Esophagus squamous epithelium (tissue), 5 donors: ENCODE data around the gene NPEPPS. TPM values are rescaled to one million over a fixed set of nuclear protein-coding genes. Genes with fewer than 3 reads are reported as not detected.
"Not testable (repeated sequence)": the region's sequence is repeated elsewhere in the genome, so short reads cannot be mapped to it uniquely, and the experiment has no call there.

ENCODE experiments used
- DNase-seq: peaks from one replicate; lab custom pipeline; 2025; lab: John Stamatoyannopoulos, UW
- H3K27ac ChIP-seq, 4 donors: fragments of 200-600 bp; sonication (generic); one replicate each; pipeline ENCODE4 v1.5.1; 2016 to 2019; ENCODE audit warnings: mild to moderate bottlenecking in 1 of 4
- H3K27me3 ChIP-seq, 4 donors: fragments of 200-600 bp; sonication (generic); 1 replicate in 3 of 4; 2 replicates in 1 of 4; pipeline versions ENCODE4 v1.5.1 to v1.6.0; 2017 to 2021; ENCODE audit warnings: antibody characterized with exemption in 1 of 4
- H3K36me3 ChIP-seq, 3 donors: fragments of 200-600 bp; sonication (generic); one replicate each; pipeline ENCODE4 v1.5.1; 2016 to 2019
- H3K4me1 ChIP-seq, 3 donors: fragments of 200-600 bp; sonication (generic); one replicate each; pipeline ENCODE4 v1.5.1; 2017 to 2019
- H3K4me3 ChIP-seq, 4 donors: fragments of 200-600 bp; sonication (generic); 1 replicate in 3 of 4; 2 replicates in 1 of 4; pipeline ENCODE4 v1.5.1; 2016 to 2019; ENCODE audit warnings: mild to moderate bottlenecking in 2 of 4, moderate library complexity in 1 of 4
- H3K9me3 ChIP-seq, 3 donors: fragments of 200-600 bp; sonication (generic); one replicate each; pipeline ENCODE4 v1.5.1; 2016 to 2019
- WGBS, 2 donors: methylation state at CpG; one replicate each; pipeline ENCODE4 v1.1.5; 2018; 5-methylcytosine and 5-hydroxymethylcytosine counted together
- intact Hi-C: fragments of 100-400 bp; cut with DNase I; formaldehyde crosslinking; loops from one replicate; pipeline ENCODE4 v1.15.0; 2022
- total RNA-seq, 4 donors: library from RNA; depleted of rRNA; stranded (reverse); fragments of >200 nt; gene quantifications; one replicate each; pipeline ENCODE4 v1.1.0, GENCODE V29; 2016
- donor health status: DM: yes; HTN: yes; CAD: no.

NPEPPS gene
- total RNA-seq, 4 donors from 2014 or later = 91.2 to 216 (median 172) TPM

- H3K36me3 ChIP-seq, H3K27me3 ChIP-seq, DNase-seq, H3K9me3 ChIP-seq, H3K4me1 ChIP-seq, H3K4me3 ChIP-seq, intact Hi-C loops: not testable (repeated sequence)
- peak overlapping the region in 1 of 4 donors; percentile 47 for H3K27ac ChIP-seq
These were observed 11.5 kb upstream of the NPEPPS start for GRCh38 chr17:47519365-47519764.

GRCh38 chr17:47520279-47520678, 10.6 kb upstream of the NPEPPS start:
- H3K27me3 ChIP-seq, H3K4me1 ChIP-seq, intact Hi-C loops, H3K9me3 ChIP-seq, DNase-seq, H3K4me3 ChIP-seq, H3K36me3 ChIP-seq: not testable (repeated sequence)
- peak overlapping the region in 1 of 4 donors; percentile 48 for H3K27ac ChIP-seq
- 52 to 65% methylated on average over 2 of the region's 4 CpGs for WGBS, 2 donors

DNA sequence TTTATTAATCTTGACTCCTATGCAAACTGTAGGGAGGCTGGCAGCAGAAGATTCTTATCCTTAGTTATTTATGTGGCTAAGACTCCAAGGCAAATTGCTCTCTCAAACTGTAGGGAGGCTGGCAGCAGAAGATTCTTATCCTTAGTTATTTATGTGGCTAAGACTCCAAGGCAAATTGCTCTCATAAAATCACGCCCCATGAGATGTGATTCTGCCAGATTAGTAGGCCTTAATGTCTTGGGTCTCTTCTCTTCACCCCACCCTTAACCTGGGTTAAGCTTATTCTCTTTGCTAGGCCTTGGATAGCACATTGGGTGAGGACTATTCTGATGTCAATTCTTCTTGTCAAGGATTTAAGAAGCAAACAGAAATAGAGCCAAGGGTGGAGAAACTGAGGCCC, 9.5 kb upstream of the NPEPPS start:
- H3K36me3 ChIP-seq, H3K27me3 ChIP-seq, intact Hi-C loops, H3K4me3 ChIP-seq, H3K4me1 ChIP-seq, H3K9me3 ChIP-seq, DNase-seq: not testable (repeated sequence)
- 73 to 100% methylated on average over 1 of the region's 1 CpG for WGBS, 2 donors
- peak overlapping the region in 1 of 4 donors; percentile 42 for H3K27ac ChIP-seq

DNA sequence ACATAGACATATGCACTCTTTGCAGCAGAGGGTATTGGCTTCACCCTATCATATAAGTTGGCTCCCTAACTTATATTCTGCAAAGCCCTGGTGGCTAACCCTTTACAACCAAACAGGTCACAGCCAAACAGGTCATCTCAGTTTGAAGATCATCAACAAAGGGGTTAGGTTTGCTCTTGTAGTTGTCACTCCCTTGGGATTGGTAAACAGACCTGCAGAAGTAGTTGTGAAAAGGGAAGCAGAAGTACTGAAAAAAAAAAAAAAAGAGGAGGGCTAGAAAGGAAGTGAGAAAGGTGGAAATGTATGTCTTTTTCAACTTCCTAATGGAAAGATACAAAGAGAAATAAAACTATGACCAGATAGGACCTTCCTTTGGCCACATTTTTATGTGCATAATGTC, 8.6 kb upstream of the NPEPPS start:
- H3K27ac ChIP-seq = peak overlapping the region in 2 of 4 donors; percentile 25 to 42
- H3K27me3 ChIP-seq, intact Hi-C loops, H3K4me1 ChIP-seq, H3K9me3 ChIP-seq, H3K4me3 ChIP-seq, H3K36me3 ChIP-seq, DNase-seq: not testable (repeated sequence)

DNA sequence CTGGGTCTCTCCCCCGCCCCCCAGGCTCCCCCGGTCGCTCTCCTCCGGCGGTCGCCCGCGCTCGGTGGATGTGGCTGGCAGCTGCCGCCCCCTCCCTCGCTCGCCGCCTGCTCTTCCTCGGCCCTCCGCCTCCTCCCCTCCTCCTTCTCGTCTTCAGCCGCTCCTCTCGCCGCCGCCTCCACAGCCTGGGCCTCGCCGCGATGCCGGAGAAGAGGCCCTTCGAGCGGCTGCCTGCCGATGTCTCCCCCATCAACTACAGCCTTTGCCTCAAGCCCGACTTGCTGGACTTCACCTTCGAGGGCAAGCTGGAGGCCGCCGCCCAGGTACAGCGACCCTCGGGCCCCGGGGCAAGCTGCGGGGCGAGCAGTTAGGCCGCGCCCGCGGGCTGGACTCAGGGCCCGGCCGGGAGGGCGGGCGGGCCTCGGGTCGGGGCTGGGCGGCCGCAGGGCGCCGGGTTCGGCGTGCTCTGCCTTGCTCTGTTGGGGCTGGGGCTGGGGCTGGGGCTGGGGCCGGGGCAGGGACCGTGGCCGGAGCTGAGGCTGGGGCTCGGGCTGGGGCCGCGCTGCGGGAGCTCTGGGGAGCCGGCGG, 419 bp downstream of the NPEPPS start:
- DNase-seq, H3K9me3 ChIP-seq, H3K36me3 ChIP-seq, intact Hi-C loops, H3K27me3 ChIP-seq: not testable (repeated sequence)
- Histone ChIP-seq H3K4me3 (peak overlapping the region; percentile 65 to 81 (median 72)), H3K4me1 (peaks cover 0 to 26% (median 6%) of the 10 kb centered on the region in 3 donors), H3K27ac (peak overlapping the region; percentile 95 to 97 (median 96))
- no CpG with 5 or more reads among the region's 61 CpGs for WGBS, 2 donors

DNA sequence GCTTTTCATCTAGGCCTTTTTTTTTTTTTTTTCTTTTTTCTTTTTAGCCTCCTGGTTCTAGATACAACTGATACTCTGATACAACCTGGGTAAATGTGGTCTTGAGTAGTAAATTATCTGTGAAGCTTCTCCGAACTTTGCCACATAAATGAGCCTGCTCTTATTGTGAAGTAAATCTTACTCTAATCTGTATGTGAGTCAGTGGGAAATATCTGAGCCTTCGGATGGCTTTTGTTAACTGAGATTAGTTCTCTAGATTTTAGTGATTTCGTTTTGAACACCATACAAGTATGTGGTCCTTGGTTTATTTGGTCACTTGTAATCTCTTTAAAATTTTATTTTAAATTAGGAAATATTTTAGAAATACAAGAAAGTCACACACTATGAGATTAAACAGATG, 8.2 kb downstream of the NPEPPS start:
- peaks cover 0 to 51% (median 2%) of the 10 kb centered on the region in 3 donors for H3K4me1 ChIP-seq
- DNase-seq, H3K9me3 ChIP-seq, H3K4me3 ChIP-seq, H3K27me3 ChIP-seq, intact Hi-C loops, H3K36me3 ChIP-seq: not testable (repeated sequence)
- 45 to 55% methylated on average over 3 of the region's 3 CpGs for WGBS, 2 donors
- H3K27ac ChIP-seq = peak overlapping the region in 2 of 4 donors; percentile 48 to 61

DNA sequence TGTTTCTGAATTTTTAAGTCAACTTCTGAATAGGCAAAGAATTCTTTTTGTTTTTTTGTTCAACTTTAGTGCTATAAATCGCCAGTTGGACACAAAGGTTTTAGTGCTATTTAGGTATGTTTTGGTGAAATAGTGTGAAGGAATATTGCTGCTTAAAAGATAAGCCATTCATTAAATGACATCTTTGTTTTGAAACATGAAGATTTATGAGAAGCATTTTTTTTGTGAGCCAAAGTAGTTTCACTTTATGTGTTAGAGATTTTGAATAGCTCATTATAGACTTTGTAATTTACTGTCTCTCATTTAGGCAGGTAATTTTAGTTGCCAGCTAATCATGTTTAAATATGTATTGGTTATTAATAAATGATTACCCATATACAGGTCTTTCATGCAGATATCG, 10.8 kb downstream of the NPEPPS start:
- intact Hi-C loops = not testable (repeated sequence)

DNA sequence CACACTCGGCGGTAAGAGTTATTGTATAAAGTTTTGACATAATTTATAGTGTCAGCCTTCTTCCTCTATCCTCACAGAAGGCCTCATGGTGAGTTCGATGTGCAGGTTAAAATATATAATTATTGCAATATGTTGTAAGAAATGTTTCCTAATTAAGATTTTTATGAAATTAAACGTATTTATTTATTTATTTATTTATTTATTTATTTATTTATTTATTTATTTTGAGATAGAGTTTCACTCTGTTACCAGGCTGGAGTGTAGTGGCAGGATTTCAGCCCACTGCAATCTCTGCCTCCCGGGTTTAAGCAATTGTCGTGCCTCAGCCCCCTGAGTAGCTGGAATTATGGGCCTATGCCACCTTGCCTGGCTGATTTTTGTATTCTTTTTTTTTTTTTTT, 13.4 kb downstream of the NPEPPS start:
- H3K27me3 ChIP-seq, H3K9me3 ChIP-seq, H3K27ac ChIP-seq, intact Hi-C loops, DNase-seq, H3K4me3 ChIP-seq: not testable (repeated sequence)
- peaks cover 0 to 21% (median 0%) of the 10 kb centered on the region in 3 donors for H3K4me1 ChIP-seq
- WGBS, 2 donors = 85% methylated on average over 6 of the region's 6 CpGs
- H3K36me3 ChIP-seq = peaks cover 0 to 37% (median 4%) of the 10 kb centered on the region in 3 donors

More for the DNA sequence above, 10.8 kb downstream of the NPEPPS start:
- not testable (repeated sequence) for H3K27me3 ChIP-seq, DNase-seq, H3K27ac ChIP-seq, H3K4me3 ChIP-seq, H3K9me3 ChIP-seq
- peaks cover 0 to 45% (median 0%) of the 10 kb centered on the region in 3 donors for H3K4me1 ChIP-seq
- WGBS, 2 donors = 74% methylated on average over 2 of the region's 2 CpGs; no CpG with 5 or more reads in 1 of the 2 donors
- peaks cover 0 to 12% (median 0%) of the 10 kb centered on the region in 3 donors for H3K36me3 ChIP-seq

DNA sequence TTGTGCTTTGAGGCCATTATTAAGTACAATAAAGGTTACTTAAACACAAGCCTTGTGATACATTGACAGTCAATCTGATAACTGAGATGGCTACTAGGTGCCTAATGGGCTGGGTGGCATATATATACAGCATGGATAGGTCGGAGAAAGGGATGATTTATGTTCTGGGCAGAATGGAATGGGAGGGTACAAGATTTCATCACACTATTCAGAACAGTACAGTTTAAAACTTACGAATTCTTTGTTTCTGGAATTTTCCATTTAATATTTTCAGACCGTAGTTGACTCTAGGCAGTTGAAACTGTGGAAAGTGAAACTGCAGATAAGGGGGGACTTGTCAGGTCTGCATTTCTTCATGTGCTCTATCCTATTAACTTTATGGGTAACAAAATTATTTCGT, 23.8 kb downstream of the NPEPPS start:
- intact Hi-C loops, H3K4me1 ChIP-seq, H3K27ac ChIP-seq, DNase-seq, H3K27me3 ChIP-seq, H3K4me3 ChIP-seq, H3K9me3 ChIP-seq: not testable (repeated sequence)
- 75 to 86% methylated on average over 4 of the region's 4 CpGs for WGBS, 2 donors
- peaks cover 0 to 41% (median 0%) of the 10 kb centered on the region in 3 donors for H3K36me3 ChIP-seq

DNA sequence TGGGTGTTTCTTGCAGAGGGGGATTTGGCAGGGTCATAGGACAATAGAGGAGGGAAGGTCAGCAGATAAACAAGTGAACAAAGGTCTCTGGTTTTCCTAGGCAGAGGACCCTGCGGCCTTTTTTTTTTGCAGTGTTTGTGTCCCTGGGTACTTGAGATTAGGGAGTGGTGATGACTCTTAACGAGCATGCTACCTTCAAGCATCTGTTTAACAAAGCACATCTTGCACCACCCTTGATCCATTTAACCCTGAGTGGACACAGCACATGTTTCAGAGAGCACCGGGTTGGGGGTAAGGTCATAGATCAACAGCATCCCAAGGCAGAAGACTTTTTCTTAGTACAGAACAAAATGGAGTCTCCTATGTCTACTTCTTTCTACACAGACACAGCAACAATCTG, 25.2 kb downstream of the NPEPPS start:
- DNase-seq, H3K4me3 ChIP-seq, H3K27me3 ChIP-seq, H3K9me3 ChIP-seq, H3K27ac ChIP-seq, intact Hi-C loops: not testable (repeated sequence)
- Histone ChIP-seq H3K36me3 (peaks cover 0 to 31% (median 0%) of the 10 kb centered on the region in 3 donors), H3K4me1 (peaks cover 0 to 18% (median 0%) of the 10 kb centered on the region in 3 donors)
- WGBS, 2 donors = 91 to 100% methylated on average over 1 to 3 of the region's 3 CpGs

DNA sequence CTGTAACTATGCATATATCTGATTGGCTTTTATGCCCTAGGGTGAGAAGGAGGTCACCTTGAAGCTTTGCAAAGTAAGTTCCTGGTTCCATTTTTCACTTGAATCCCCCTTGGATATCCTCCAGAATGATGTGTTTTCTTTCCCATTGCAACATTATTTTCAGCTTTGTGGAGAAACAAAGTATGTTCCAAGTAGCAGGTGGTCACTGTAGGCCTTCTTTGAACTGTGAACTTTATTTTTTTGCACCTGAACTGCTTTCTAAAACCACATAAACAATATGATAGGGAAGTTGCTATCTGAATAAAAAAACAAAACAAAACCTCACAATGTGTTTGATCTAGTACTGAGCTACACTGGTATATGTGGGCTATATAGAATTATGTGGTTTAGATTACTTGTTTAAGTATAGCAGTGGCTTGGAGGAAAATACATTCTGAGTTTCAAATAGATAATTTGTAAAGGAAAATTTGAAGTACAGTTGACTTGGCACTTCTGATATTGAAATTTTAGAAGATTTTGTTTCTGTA, 29.7 kb downstream of the NPEPPS start:
- H3K4me3 ChIP-seq, H3K27me3 ChIP-seq, DNase-seq, H3K9me3 ChIP-seq, H3K27ac ChIP-seq, intact Hi-C loops: not testable (repeated sequence)
- H3K36me3 ChIP-seq = peaks cover 0 to 44% (median 0%) of the 10 kb centered on the region in 3 donors
- H3K4me1 ChIP-seq = peaks cover 0 to 13% (median 0%) of the 10 kb centered on the region in 3 donors

DNA sequence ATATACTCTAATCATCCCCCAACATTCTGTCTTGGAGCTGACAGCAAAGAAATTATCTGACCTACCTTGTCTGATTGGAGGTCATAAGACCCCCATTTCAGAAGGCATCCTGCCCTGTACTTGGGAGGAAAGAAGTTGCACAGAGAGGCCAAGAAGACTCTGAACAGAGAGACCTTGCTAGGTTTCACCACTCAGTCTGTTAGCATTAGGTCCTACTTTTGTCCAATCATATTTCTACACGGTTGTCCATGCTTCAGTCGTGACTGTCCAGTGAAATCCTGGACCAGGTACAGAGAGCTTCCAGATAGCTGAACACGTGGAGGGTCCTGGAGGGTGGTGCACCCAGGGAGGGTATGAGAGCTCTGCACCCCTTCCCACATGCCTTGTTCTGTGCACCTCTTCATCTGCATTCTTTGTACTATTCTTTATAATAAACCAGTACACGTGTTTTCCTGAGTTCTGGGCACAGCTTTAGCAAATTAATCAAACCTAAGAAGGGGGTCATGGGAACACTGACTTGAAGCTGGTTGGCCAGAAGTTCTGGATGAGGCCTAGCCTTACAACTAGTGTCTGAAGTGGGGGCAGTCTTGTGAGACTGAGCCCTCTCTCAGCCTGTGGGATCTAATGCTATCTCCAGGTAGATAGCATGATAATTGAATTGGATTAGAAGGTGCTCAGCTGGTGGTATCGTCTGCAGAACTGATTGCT, 30.9 kb downstream of the NPEPPS start:
- H3K9me3 ChIP-seq, H3K27ac ChIP-seq, DNase-seq, H3K27me3 ChIP-seq, H3K4me3 ChIP-seq, intact Hi-C loops: not testable (repeated sequence)
- Histone ChIP-seq H3K36me3 (peaks cover 0 to 47% (median 0%) of the 10 kb centered on the region in 3 donors), H3K4me1 (peaks cover 0 to 13% (median 0%) of the 10 kb centered on the region in 3 donors)
- WGBS, 2 donors = 80 to 83% methylated on average over 2 to 4 of the region's 5 CpGs

DNA sequence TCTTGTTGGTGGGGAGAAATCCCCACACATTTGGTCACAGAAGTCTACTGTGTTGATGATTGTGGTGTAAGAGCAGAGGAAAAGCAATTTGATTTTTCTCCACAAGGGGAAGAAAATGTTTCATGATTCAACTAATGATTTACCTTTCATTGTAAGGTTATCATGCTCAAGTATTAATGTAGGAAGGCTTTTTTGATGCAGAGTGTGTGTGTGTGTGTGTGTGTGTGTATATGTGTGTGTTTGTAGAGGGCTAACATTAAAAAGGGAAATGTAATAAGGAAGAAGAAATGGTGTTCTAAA, 31.4 kb downstream of the NPEPPS start:
- peaks cover 0 to 13% (median 0%) of the 10 kb centered on the region in 3 donors for H3K4me1 ChIP-seq
- H3K4me3 ChIP-seq, intact Hi-C loops, DNase-seq, H3K27ac ChIP-seq, H3K27me3 ChIP-seq, H3K9me3 ChIP-seq: not testable (repeated sequence)
- peaks cover 0 to 47% (median 0%) of the 10 kb centered on the region in 3 donors for H3K36me3 ChIP-seq
